GM12878 (cell line): ENCODE results near the gene STRADB. TPM values are rescaled to one million over a fixed set of nuclear protein-coding genes. Genes with fewer than 3 reads are reported as not detected.
A peak's percentile ranks its signal among the peaks of the same experiment; 100 is the strongest.

Experiments
- BCL3 ChIP-seq: IDR thresholded peaks from 2 replicates; pipeline ENCODE4 v1.6.1; 2011; ENCODE audit warnings: borderline replicate concordance, low read depth, mild to moderate bottlenecking, moderate library complexity, low read length; ENCODE audit not compliant: insufficient read depth, poor library complexity, severe bottlenecking
- CBX5 ChIP-seq: sonication (generic); IDR thresholded peaks from 2 replicates; pipeline ENCODE4 v1.6.1; 2016; ENCODE audit warnings: low read depth, moderate library complexity, mild to moderate bottlenecking, inconsistent platforms
- CREM ChIP-seq: IDR thresholded peaks from 2 replicates; pipeline ENCODE4 v1.6.1; 2014; ENCODE audit warnings: antibody characterized with exemption, low read depth
- CTCF ChIP-seq, 3 experiments: IDR thresholded peaks in 2 of 3; conservative IDR thresholded peaks in 1 of 3; 2 replicates each; pipeline ENCODE4 v1.5.1; 2011; ENCODE audit warnings: low read depth in 3 of 3, low read length in 3 of 3, mild to moderate bottlenecking in 3 of 3, control low read depth in 2 of 3, moderate library complexity in 2 of 3, inconsistent platforms in 1 of 3, mixed read lengths in 1 of 3; ENCODE audit not compliant: control insufficient read depth in 2 of 3, insufficient read depth in 1 of 3; ENCODE audit errors: extremely low read depth in 1 of 3
- GABPA ChIP-seq: IDR thresholded peaks from 2 replicates; pipeline ENCODE4 v1.6.1; 2014; ENCODE audit warnings: antibody characterized with exemption, low read depth, mild to moderate bottlenecking, inconsistent platforms
- MEF2B ChIP-seq: fragments of 450-650 bp; IDR thresholded peaks from 2 replicates; pipeline ENCODE4 v1.6.1; 2018; ENCODE audit warnings: mild to moderate bottlenecking, moderate library complexity; ENCODE audit not compliant: partially characterized antibody, poor library complexity, severe bottlenecking
- MYB ChIP-seq: fragments of 150-350 bp; IDR thresholded peaks from 2 replicates; pipeline ENCODE4 v1.6.1; 2014; ENCODE audit warnings: mild to moderate bottlenecking, low read depth, low read length, borderline replicate concordance
- NRF1 ChIP-seq: conservative IDR thresholded peaks from 2 replicates; pipeline ENCODE4 v1.6.1; 2011; ENCODE audit warnings: mild to moderate bottlenecking, low read depth, low read length, improper control_type of control experiment
- SMARCA5 ChIP-seq: fragments of 450-650 bp; IDR thresholded peaks from 2 replicates; pipeline ENCODE4 v1.6.1; 2017; ENCODE audit warnings: mild to moderate bottlenecking
- STAT3 ChIP-seq: IDR thresholded peaks from 2 replicates; pipeline ENCODE4 v1.6.1; 2011; ENCODE audit warnings: low read depth, low read length, improper control_type of control experiment
- polyA plus RNA-seq, 11 experiments: library from polyadenylated mRNA; depleted of rRNA in 4 of 11; unstranded in 6 of 11; stranded (reverse) in 5 of 11; fragments of >200 nt; fragmentation: Nextera tagmentation in 4 of 11; fragmentation: Illumina TruSeq in 1 of 11; extraction: Ambion mirVana in 4 of 11; extraction: Trizol in 1 of 11; gene quantifications; 1 replicate in 1 of 11; 2 replicates in 10 of 11; pipeline versions ENCODE4 v1.2.1 to v1.2.3, GENCODE V29; 2011 to 2016; ENCODE audit warnings: inconsistent platforms in 2 of 11, missing spikeins in 2 of 11, low read depth in 1 of 11
- total RNA-seq, 4 experiments: library from RNA; depleted of rRNA in 3 of 4; stranded (reverse); fragments of >200 nt in 3 of 4; fragmentation: Illumina TruSeq in 1 of 4; extraction: Trizol in 1 of 4; gene quantifications; 2 replicates each; pipeline versions ENCODE4 v1.2.1 to v1.2.3, GENCODE V29; 2013 to 2021
- TF ChIP-seq, protein P1 (sequence below): fragments of 150-350 bp; IDR thresholded peaks from 2 replicates; pipeline ENCODE4 v1.6.1; 2014; ENCODE audit warnings: mild to moderate bottlenecking, low read depth, low read length

The STRADB gene
- total and polyA plus RNA-seq, 10 of the 15 experiments (the other 5 are each of a cell fraction or from before 2014, with no cell fraction given) = 7.6 to 58.3 (median 32.2) TPM

DNA sequence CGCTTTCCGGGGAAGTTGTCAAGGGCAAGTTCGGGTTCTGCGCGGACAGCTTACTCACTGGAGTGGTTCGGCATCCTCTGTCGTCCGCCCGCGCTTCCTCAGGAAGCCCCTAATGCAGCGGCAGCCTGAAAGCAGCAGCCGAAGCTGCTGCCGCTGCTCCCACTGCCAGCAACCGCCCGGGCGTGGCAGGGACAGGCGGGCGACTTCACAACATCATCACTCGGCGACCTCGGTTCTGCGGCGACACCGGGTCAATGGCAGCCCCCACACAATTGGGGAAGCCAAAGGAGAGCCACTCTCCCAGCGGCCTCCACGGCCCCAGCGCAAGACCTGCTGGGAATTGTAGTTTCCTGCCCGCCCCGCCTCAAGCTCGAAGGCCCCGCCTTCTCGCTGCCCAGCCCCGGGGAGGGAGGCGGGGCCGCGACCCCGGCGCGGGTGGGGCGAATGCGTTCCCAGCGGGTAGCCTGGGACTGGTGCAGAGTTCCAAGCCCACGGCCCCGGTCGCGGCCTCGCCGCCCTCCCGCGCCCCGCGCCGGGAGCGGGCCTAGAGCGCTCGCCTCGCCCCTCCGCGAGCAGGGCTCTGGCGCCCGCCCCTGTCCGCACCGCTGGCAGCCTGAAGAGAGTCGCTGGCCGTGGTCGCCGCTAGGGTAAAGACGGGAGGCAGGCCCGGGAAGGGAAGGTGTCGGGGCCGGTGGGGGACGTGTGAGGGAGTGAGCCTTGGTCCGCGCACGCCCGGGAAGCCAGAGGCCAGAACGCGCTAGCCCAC, at the start of gene STRADB, which contains the start of gene TRAK2 (continued):
- TF ChIP-seq, protein P1, sequence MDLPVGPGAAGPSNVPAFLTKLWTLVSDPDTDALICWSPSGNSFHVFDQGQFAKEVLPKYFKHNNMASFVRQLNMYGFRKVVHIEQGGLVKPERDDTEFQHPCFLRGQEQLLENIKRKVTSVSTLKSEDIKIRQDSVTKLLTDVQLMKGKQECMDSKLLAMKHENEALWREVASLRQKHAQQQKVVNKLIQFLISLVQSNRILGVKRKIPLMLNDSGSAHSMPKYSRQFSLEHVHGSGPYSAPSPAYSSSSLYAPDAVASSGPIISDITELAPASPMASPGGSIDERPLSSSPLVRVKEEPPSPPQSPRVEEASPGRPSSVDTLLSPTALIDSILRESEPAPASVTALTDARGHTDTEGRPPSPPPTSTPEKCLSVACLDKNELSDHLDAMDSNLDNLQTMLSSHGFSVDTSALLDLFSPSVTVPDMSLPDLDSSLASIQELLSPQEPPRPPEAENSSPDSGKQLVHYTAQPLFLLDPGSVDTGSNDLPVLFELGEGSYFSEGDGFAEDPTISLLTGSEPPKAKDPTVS = no peak
- TF ChIP-seq MEF2B (peak; percentile 21), CBX5 (peak; percentile 22; the same call in 1 of the 2 replicates), CTCF (IDR thresholded peaks at IDR 0.05 in 2 of 3, conservative IDR thresholded peaks at IDR 0.05 in 1 of 3; ENCODE audit: control insufficient read depth in 2 of 3, extremely low read depth in 1 of 3, insufficient read depth in 1 of 3, low read depth in 3 of 3, low read length in 3 of 3) (peak in 1 of 3 experiments; percentile 31; a peak in 2 of 6 replicates), CREM (peak; percentile 99), BCL3 (peak; percentile 9), MYB (no peak), NRF1 (0 out of 2 replicates have a peak, but pooled peaks have one; percentile 15), STAT3 (no peak), SMARCA5 (peak; percentile 71; the same call in 1 of the 2 replicates), GABPA (peak; percentile 63; the same call in 1 of the 2 replicates)
